Activated CD4-positive, CD25-positive, alpha-beta regulatory T cell treated with anti-CD3 and anti-CD28 coated beads, Interleukin-2, amount 50 U/mL, for 16 hours (primary cell): Measurements from ENCODE around the gene SERPINB6.
"Not testable (repeated sequence)": the region's sequence is repeated elsewhere in the genome, so short reads cannot be mapped to it uniquely, and the experiment has no call there.

Source experiments
- DNase-seq: peaks from one replicate; pipeline ENCODE4 v3.0.0-alpha.2; 2020; ENCODE audit warnings: low read depth, low spot score

The SERPINB6 gene

DNA sequence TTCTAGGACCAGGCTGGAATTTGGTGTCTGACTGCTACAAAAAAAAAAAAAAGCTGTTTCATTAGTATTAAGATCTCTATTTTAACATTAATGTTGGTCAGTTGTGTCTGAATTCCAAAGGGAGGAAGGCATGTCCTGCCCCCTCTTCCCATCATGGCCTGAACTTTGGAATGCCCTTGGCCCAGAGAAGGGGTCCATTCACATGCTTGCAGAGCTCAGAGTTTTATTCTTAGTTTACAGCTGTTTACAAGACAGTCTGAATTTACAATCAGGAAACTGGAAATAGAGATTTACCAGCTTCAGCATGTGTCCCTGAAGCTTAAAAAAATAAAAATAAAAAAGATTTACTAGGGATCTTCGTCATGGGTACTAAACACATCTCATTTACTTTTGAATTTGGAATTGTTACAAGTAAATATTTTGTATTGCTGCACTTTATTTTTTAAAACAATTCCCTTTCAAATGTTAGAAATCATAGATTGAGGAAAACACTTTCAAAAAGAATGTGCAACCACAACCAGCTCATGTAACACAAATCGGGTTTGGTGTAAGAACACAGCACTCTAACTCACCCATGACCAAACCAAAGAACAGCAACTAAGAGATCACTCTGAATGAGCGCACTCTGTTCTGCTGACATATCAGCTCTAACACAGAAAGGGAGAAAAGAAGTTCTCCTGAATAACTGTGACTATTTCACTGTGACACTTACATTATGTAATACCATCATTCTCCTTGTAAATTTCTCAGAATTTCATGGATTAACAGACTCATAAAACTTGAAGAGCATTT is 6.6 kb upstream of the SERPINB6 start:
- DNase-seq: no peak

DNA sequence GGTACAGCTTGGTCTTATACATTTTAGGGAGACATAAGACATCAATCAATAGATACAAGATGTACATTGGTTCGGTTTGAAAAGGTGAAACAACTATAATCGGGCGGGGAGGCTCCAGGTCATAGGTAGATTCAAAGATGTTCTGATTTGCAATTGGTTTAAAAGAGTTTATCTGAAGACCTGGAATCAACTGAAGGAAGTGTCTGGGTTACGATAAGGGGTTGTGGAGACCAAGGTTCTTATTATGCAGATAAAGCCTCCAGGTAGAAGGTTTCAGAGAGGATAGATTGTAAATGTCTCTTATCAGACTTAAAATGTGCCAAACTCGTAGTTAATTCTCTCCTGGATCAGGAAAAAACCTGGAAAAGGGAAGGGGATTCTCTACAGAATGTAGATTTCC is 5.9 kb upstream of the SERPINB6 start:
- DNase-seq: no peak

DNA sequence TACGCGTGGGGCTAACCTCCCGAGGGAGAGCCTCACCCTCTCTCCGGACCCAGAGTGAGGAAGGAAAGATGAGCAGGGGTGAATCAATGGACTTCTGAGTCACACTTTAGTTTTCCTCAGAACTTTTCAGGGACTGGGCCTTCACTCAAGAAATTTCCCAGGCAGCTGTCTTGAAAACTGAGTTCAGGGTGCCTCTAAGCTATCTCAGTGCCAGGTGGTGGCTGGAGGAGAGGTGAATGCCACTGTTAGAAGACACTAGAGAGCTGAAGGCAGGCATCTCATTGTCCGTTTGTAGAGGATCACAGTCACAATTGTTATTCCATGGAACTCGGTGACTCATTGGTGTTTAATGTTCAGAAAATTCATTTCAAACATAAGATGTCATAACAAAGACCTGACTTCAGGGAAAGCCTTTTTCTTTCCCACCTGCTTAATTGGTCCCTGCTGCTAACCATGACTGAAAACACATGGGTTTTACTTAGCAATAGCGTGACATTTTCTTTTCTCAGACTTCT is 5.3 kb upstream of the SERPINB6 start:
- DNase-seq: no peak

DNA sequence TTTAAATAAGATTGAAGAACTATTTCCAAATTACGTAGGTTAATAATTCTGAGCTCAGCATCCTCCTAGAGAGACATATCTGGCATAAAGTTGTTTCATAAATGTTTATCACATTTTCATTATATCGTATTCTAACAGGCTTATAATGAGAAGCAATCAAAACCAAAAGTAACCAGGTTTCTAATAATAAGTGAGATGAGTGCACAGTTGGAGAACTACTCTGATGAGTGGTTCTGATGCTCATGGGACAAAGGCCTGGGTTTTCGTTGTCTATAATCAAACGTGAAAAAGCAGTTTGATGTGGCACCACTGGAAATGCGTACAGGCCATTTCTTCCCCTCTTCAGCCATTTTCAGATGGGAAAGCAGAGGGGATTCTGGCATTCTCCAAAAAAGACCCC is 4.7 kb upstream of the SERPINB6 start:
- DNase-seq: no peak

- no peak for DNase-seq
These were observed 2.3 kb upstream of the SERPINB6 start for GRCh38 chr6:2973676-2974075.

GRCh38 chr6:2973180-2973579 is 1.8 kb upstream of the SERPINB6 start:
- DNase-seq: not testable (repeated sequence)

GRCh38 chr6:2972685-2973084 is 1.3 kb upstream of the SERPINB6 start:
- not testable (repeated sequence) for DNase-seq

DNA sequence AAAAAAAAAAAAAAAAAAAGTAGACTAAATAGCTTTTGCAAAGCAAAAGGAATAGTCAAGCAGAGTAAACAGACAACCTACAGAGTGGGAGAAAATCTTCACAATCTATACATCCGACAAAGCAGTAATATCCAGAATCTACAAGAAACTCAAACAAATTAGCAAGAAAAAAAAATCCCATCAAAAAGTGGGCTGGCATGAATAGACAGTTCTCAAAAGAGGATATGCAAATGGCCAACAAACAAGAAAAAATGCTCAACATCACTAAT is 786 bp upstream of the SERPINB6 start:
- not testable (repeated sequence) for DNase-seq

DNA sequence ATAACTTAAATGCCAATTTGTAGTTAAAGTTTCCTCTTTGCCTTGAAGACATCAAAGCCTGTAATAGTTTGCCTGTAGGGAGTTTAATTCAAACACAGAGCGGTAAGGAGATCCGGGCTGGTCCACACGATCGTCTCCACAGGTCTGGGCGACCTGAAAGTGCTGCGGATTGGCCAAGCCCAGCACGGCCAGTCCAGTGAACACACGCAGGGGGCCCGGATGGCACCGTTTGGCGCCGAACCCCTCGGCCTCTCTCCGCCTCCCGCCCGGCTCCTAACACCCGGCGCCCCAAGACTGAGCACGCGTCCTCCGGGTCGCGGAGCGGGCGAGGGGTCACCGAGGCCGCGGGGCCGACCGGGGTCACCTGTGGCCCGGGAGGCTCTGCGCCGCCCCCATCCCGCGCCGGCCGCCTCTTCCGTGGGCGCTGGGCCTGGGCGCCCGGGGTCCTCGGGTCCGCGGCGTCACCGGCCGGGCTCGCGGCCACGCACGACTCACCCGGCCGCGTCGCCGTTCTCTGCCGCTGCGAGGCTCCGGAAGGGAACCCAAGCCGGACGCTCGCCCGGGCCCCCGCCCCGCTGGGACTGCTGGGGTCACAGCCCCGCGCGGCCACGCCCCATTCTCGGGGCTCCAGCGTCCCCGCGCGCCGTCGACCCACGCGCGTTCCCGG is 481 bp downstream of the SERPINB6 start:
- no peak for DNase-seq

GRCh38 chr6:2970034-2970685 is 1.2 kb downstream of the SERPINB6 start:
- no peak for DNase-seq

GRCh38 chr6:2969549-2969948 is 1.8 kb downstream of the SERPINB6 start:
- DNase-seq: no peak

GRCh38 chr6:2968600-2969135 is 2.7 kb downstream of the SERPINB6 start:
- no peak for DNase-seq

GRCh38 chr6:2967936-2968335 is 3.4 kb downstream of the SERPINB6 start:
- DNase-seq: no peak

DNA sequence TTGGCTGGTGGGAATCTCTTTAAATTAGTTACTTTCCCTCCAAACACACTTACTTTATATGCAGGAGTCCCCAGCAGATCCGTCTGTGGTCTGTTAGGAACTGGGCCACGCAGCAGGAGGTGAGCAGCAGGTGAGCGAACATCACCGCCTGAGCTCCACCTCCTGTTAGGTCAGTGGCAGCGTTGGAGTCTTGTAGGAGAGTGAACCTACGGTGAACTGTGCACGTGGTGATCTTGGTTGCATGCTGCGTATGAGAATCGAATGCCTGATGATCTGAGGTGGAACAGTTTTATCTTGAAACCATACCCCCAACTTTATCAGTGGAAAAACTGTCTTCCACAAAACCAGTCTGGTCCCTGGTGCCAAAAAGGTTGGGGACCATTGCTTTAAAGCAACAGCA is 5.0 kb downstream of the SERPINB6 start:
- no peak for DNase-seq

DNA sequence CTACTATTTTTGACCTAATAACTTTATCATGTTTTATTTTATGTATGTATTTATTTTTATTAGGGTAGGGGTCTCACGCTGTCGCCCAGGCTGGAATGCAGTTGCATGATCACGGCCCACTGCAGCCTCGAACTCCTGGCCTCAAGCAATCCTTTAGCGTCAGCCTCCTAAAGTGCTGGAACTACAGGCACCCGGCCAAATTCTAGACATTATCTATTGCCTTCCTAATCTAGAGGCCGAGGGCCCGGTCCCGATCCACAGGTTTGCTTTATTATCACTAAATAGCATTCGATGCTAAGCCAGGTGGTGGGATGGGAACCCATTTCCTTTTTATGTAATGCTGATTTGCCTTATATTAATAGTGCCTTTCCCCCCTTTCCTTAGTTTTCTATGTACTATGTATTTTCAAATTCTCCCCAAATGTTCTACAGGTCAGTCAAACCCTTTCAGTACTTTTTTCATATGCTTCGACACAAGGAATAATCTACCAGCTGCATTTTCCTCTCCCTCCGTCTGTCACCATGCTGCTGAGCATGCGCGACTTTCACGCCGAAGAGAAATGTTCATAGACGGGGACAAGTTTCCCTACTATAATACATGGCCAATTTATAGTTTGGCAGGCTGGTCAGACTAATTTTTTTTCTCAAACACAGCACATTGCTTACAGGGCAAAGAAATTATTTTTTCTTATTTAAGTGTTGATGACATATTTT is 6.4 kb downstream of the SERPINB6 start:
- no peak for DNase-seq

- DNase-seq: no peak
These were observed 7.6 kb downstream of the SERPINB6 start for GRCh38 chr6:2963756-2964155.

DNA sequence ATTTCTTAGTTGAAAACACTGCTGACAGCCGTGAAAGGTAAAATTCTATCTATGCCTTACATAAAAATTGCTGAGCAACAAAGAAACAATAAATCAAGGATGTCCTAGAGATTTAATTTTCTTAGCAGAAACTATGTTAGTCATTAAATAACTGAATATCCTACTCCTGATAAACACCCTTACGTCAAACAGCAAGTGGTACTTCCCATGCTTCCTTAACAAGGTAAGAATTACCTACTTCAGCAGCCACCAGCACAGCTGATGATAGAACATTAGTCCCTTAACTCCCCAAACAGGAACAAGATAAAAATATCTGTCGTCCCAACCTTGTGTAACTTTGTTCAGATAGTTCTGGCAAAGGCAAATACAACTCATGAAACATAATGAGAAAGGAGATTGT is 8.7 kb downstream of the SERPINB6 start:
- DNase-seq: no peak

GRCh38 chr6:2962004-2962403 is 9.4 kb downstream of the SERPINB6 start:
- no peak for DNase-seq

GRCh38 chr6:2961506-2961905 is 9.9 kb downstream of the SERPINB6 start:
- DNase-seq: no peak

DNA sequence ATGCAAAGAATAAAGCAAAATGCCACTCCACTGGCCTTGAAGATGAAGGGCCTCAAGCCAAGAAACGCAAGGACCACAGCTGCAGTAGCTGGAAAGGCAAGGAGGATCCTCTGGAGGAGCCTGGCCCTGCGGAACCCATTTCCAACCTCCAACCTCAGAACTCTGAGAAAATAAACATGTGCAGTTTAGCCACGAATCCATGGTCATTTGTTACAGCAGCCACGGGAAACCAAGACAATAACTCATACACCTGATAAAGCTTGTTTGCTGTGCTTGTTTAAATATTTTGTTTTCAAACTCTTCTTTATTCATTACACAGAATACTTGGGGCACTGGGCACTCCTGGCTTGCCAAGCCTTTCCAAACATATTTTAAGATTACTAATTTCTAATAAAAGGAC is 10.4 kb downstream of the SERPINB6 start:
- DNase-seq: no peak

DNA sequence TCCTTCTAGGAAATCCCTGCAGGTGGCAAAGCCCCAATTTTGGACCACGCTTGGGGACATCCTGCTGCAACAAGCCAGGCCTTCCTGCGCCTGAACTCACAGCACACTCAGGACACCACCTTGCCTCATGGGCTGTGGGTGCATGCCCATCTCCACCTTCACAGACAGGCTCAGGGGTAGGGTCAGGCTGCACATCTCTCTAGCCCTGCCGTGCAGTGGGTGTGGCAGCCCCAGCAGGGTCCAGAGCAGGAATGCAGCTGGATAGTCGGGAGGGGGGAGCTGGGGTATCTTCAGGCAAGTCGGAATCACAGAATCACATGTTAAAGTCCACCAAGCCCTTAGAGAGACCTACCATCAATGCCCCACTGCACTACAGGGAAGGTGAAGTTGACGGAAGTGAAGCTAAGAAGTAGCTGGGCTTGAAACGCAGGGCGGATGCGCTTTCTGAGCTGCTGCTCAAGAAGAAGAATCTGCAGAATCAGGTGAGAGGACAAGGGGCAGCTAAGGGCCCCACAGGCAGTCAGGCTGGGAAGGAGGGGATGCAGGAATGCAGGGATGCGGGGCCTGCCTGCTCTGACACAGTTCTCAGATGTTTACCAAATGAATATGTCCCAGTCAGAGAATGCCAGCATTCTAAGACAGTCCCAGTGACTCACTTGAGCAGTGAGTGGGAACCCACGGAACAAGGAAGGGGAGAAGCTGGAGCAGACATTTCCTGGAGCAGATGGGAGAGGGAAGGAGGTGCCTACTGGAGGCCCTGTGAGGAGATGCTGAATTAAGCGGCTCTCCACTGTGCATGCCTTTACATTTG is 11.3 kb downstream of the SERPINB6 start:
- no peak for DNase-seq
